PC-3 (cell line): ENCODE results near the gene CCL18.

Experiments used
- CTCF ChIP-seq: fragments of 300-600 bp; sonication (generic); conservative IDR thresholded peaks from 2 replicates; pipeline ENCODE4 v1.5.1; 2017; ENCODE audit warnings: antibody characterized with exemption, low read depth, mild to moderate bottlenecking, low read length
- EZH2 ChIP-seq: fragments of 300-600 bp; sonication (generic); IDR thresholded peaks from one replicate; pipeline ENCODE4 v1.6.1; 2017; ENCODE audit warnings: antibody characterized with exemption, mild to moderate bottlenecking, low read length; ENCODE audit not compliant: unreplicated experiment

- no peak for TF ChIP-seq CTCF
- TF ChIP-seq EZH2: no peak
Observed at GRCh38 chr17:36059406-36059805, 4.7 kb upstream of the CCL18 start.
